Smooth muscle cell (in vitro differentiated cells): ENCODE data around the gene GZF1. TPM values are rescaled to one million over a fixed set of nuclear protein-coding genes. Genes with fewer than 3 reads are reported as not detected.

ENCODE experiments used
- DNase-seq: peaks from one replicate; lab custom pipeline; 2025; ENCODE audit not compliant: unreplicated experiment; lab: John Stamatoyannopoulos, UW
- H2AFZ ChIP-seq: fragments of 200-600 bp; sonication (generic); 2 replicates; pipeline ENCODE4 v1.6.0; 2016; ENCODE audit warnings: antibody characterized with exemption, low read depth, mild to moderate bottlenecking
- H3F3A ChIP-seq: fragments of 200-600 bp; sonication (generic); 2 replicates; pipeline ENCODE4 v1.6.0; 2017; ENCODE audit warnings: antibody characterized with exemption, low read depth
- H3K27ac ChIP-seq: fragments of 200-600 bp; sonication (generic); 2 replicates; pipeline ENCODE4 v1.5.1; 2016; ENCODE audit warnings: low read depth, mild to moderate bottlenecking
- H3K27me3 ChIP-seq: fragments of 200-600 bp; sonication (generic); 2 replicates; pipeline ENCODE4 v1.6.1; 2016; ENCODE audit warnings: low read depth, mild to moderate bottlenecking
- H3K36me3 ChIP-seq: fragments of 200-600 bp; sonication (generic); 2 replicates; pipeline ENCODE4 v1.5.1; 2016; ENCODE audit warnings: low read depth
- H3K4me1 ChIP-seq: fragments of 200-600 bp; sonication (generic); 2 replicates; pipeline ENCODE4 v1.5.1; 2016; ENCODE audit warnings: low read depth
- H3K4me2 ChIP-seq: fragments of 200-600 bp; sonication (generic); 2 replicates; pipeline ENCODE4 v1.6.0; 2016; ENCODE audit warnings: mild to moderate bottlenecking
- H3K4me3 ChIP-seq: fragments of 200-600 bp; sonication (generic); 2 replicates; pipeline ENCODE4 v1.5.1; 2016; ENCODE audit warnings: mild to moderate bottlenecking
- H3K79me2 ChIP-seq: fragments of 200-600 bp; sonication (generic); 2 replicates; pipeline ENCODE4 v1.6.0; 2016; ENCODE audit warnings: low read depth, mild to moderate bottlenecking
- H3K9ac ChIP-seq: fragments of 200-600 bp; sonication (generic); 2 replicates; pipeline ENCODE4 v1.6.0; 2016; ENCODE audit warnings: low read depth
- H3K9me3 ChIP-seq: fragments of 200-600 bp; sonication (generic); replicated peaks from 2 replicates; pipeline ENCODE4 v1.5.1; 2016; ENCODE audit warnings: low read depth
- H4K20me1 ChIP-seq: fragments of 200-600 bp; sonication (generic); 2 replicates; pipeline ENCODE4 v1.6.0; 2016; ENCODE audit warnings: low read depth
- CTCF ChIP-seq: fragments of 200-600 bp; sonication (generic); IDR thresholded peaks from 2 replicates; pipeline ENCODE4 v1.5.1; 2017; ENCODE audit warnings: borderline replicate concordance, mild to moderate bottlenecking, antibody characterized with exemption; ENCODE audit not compliant: insufficient read depth, poor library complexity, severe bottlenecking
- WGBS: methylation state at CpG from one replicate; pipeline ENCODE4 v1.1.7; 2016; ENCODE audit warnings: low lambda C conversion rate; 5-methylcytosine and 5-hydroxymethylcytosine counted together
- polyA plus RNA-seq: library from polyadenylated mRNA; unstranded; fragments of >200 nt; fragmentation: Nextera tagmentation; extraction: Ambion mirVana; gene quantifications from 2 replicates; pipeline ENCODE4 v1.2.1, GENCODE V29; 2016
- total RNA-seq: library from RNA; depleted of rRNA; stranded (reverse); fragments of >200 nt; gene quantifications from 2 replicates; pipeline ENCODE4 v1.2.3, GENCODE V29; 2014

The GZF1 gene
- total and polyA plus RNA-seq, 2 experiments from 2014 or later: 6.0 to 13.7 TPM

GRCh38 chr20:23401051-23401450, 39.1 kb downstream of the GZF1 start:
- H2AFZ ChIP-seq: no peak overlapping the region
- no peaks in the 10 kb centered on the region for H3K36me3 ChIP-seq
- H3F3A ChIP-seq: peaks cover 18% of the 10 kb centered on the region
- no peak for TF ChIP-seq CTCF
- WGBS: 98% methylated on average over 5 of the region's 5 CpGs
- H3K9me3 ChIP-seq: no peaks in the 10 kb centered on the region
- H3K4me3 ChIP-seq: no peak overlapping the region
- H3K9ac ChIP-seq: no peak overlapping the region
- H3K27me3 ChIP-seq: no peaks in the 10 kb centered on the region
- H3K4me1 ChIP-seq: peaks cover 4% of the 10 kb centered on the region
- peaks cover 83% of the 10 kb centered on the region for H4K20me1 ChIP-seq
- H3K4me2 ChIP-seq: no peak overlapping the region
- peaks cover 26% of the 10 kb centered on the region for H3K79me2 ChIP-seq
- no peak for DNase-seq
- no peak overlapping the region for H3K27ac ChIP-seq

GRCh38 chr20:23403751-23404150, 41.8 kb downstream of the GZF1 start:
- H3K4me3 ChIP-seq: no peak overlapping the region
- H3K9ac ChIP-seq: no peak overlapping the region
- peaks cover 37% of the 10 kb centered on the region for H3K79me2 ChIP-seq
- peaks cover 4% of the 10 kb centered on the region for H3K4me1 ChIP-seq
- H3F3A ChIP-seq: peaks cover 13% of the 10 kb centered on the region
- peaks cover 87% of the 10 kb centered on the region for H4K20me1 ChIP-seq
- H3K27ac ChIP-seq: peak overlapping the region; percentile 52
- H2AFZ ChIP-seq: no peak overlapping the region
- H3K4me2 ChIP-seq: peak overlapping the region; percentile 48
- no peaks in the 10 kb centered on the region for H3K27me3 ChIP-seq
- TF ChIP-seq CTCF: no peak
- H3K36me3 ChIP-seq: no peaks in the 10 kb centered on the region
- no peak for DNase-seq
- no peaks in the 10 kb centered on the region for H3K9me3 ChIP-seq
- 30% methylated on average over 5 of the region's 5 CpGs for WGBS

- peaks cover 4% of the 10 kb centered on the region for H3K4me1 ChIP-seq
- H3K27me3 ChIP-seq: no peaks in the 10 kb centered on the region
- H3K27ac ChIP-seq: peak overlapping the region; percentile 52
- WGBS: 50% methylated on average over 3 of the region's 3 CpGs
- H2AFZ ChIP-seq: no peak overlapping the region
- H3K4me2 ChIP-seq: peak overlapping the region; percentile 48
- TF ChIP-seq CTCF: no peak
- H3K9ac ChIP-seq: no peak overlapping the region
- peaks cover 87% of the 10 kb centered on the region for H4K20me1 ChIP-seq
- H3K4me3 ChIP-seq: no peak overlapping the region
- peaks cover 13% of the 10 kb centered on the region for H3F3A ChIP-seq
- H3K9me3 ChIP-seq: no peaks in the 10 kb centered on the region
- no peaks in the 10 kb centered on the region for H3K36me3 ChIP-seq
- no peak for DNase-seq
- peaks cover 41% of the 10 kb centered on the region for H3K79me2 ChIP-seq
These were observed 42.2 kb downstream of the GZF1 start for GRCh38 chr20:23404196-23404595.

- H3F3A ChIP-seq: peaks cover 10% of the 10 kb centered on the region
- H3K27ac ChIP-seq: no peak overlapping the region
These were observed 44.9 kb downstream of the GZF1 start for GRCh38 chr20:23406880-23407279.

More at GRCh38 chr20:23406880-23407279, 44.9 kb downstream of the GZF1 start:
- H3K79me2 ChIP-seq: peaks cover 68% of the 10 kb centered on the region
- no peak overlapping the region for H3K4me3 ChIP-seq
- H3K36me3 ChIP-seq: no peaks in the 10 kb centered on the region
- DNase-seq: no peak
- WGBS: 97% methylated on average over 1 of the region's 1 CpG
- peaks cover 98% of the 10 kb centered on the region for H4K20me1 ChIP-seq
- H3K27me3 ChIP-seq: no peaks in the 10 kb centered on the region
- no peak for TF ChIP-seq CTCF
- H2AFZ ChIP-seq: no peak overlapping the region
- no peaks in the 10 kb centered on the region for H3K9me3 ChIP-seq
- H3K4me2 ChIP-seq: no peak overlapping the region
- H3K4me1 ChIP-seq: peaks cover 5% of the 10 kb centered on the region
- H3K9ac ChIP-seq: no peak overlapping the region
